HG02981 (cell line): ENCODE measurements around the gene PPP2R2D.
"Not testable (repeated sequence)": the region's sequence is repeated elsewhere in the genome, so short reads cannot be mapped to it uniquely, and the experiment has no call there.

Experiments
- ATAC-seq: cut with Tn5 transposase; IDR thresholded peaks from one replicate; pipeline ENCODE4 v1.9.1; 2021; ENCODE audit warnings: mild to moderate bottlenecking, moderate library complexity; ENCODE audit not compliant: unreplicated experiment

PPP2R2D gene

GRCh38 chr10:131946321-131946751 lies 45.5 kb downstream of the PPP2R2D start:
- ATAC-seq, result no peak

- no peak for ATAC-seq
Measured at GRCh38 chr10:131946880-131947279, 46.1 kb downstream of the PPP2R2D start.

GRCh38 chr10:131947631-131948347 lies 47.0 kb downstream of the PPP2R2D start:
- ATAC-seq, result no peak

GRCh38 chr10:131948501-131948900 lies 47.7 kb downstream of the PPP2R2D start:
- no peak for ATAC-seq

GRCh38 chr10:131949041-131949862 lies 48.4 kb downstream of the PPP2R2D start:
- ATAC-seq, result no peak

GRCh38 chr10:131949908-131950307 lies 49.1 kb downstream of the PPP2R2D start:
- not testable (repeated sequence) for ATAC-seq

GRCh38 chr10:131954356-131954965 lies 53.7 kb downstream of the PPP2R2D start:
- no peak for ATAC-seq

- ATAC-seq, result no peak
Measured at GRCh38 chr10:131955591-131956340, 55.0 kb downstream of the PPP2R2D start.

GRCh38 chr10:131959841-131960240 lies 59.0 kb downstream of the PPP2R2D start:
- ATAC-seq, result no peak

GRCh38 chr10:131960631-131961046 lies 59.8 kb downstream of the PPP2R2D start:
- ATAC-seq, result no peak

- no peak for ATAC-seq
Measured at GRCh38 chr10:131961047-131961776, 60.4 kb downstream of the PPP2R2D start.

- no peak for ATAC-seq
Measured at GRCh38 chr10:131961777-131962662, 61.2 kb downstream of the PPP2R2D start.

- ATAC-seq, result no peak
Measured at GRCh38 chr10:131963350-131963749, 62.5 kb downstream of the PPP2R2D start.

GRCh38 chr10:131963811-131964210 lies 63.0 kb downstream of the PPP2R2D start:
- ATAC-seq, result no peak

- ATAC-seq, result no peak
Measured at GRCh38 chr10:131964298-131964697, 63.5 kb downstream of the PPP2R2D start.

- ATAC-seq, result no peak
Measured at GRCh38 chr10:131968949-131969348, 68.1 kb downstream of the PPP2R2D start.

- ATAC-seq, result no peak
Measured at GRCh38 chr10:131970946-131971345, 70.1 kb downstream of the PPP2R2D start.

- no peak for ATAC-seq
Measured at GRCh38 chr10:131971591-131971990, 70.8 kb downstream of the PPP2R2D start.

GRCh38 chr10:131972474-131973071 lies 71.8 kb downstream of the PPP2R2D start:
- no peak for ATAC-seq
